ENCODE measurements around the gene RASA2. TPM values are rescaled to one million over a fixed set of nuclear protein-coding genes. Genes with fewer than 3 reads are reported as not detected.

RASA2 gene
- total RNA-seq, 4 donors from 2014 or later, result 9.0 to 70.3 (median 21.5) TPM

- no peaks in the 10 kb centered on the region for H3K27me3 ChIP-seq
- DNase-seq, result no peak
- no peak overlapping the region for H3K4me3 ChIP-seq
- H3K4me1 ChIP-seq, result peaks cover 0 to 26% (median 3%) of the 10 kb centered on the region in 4 donors
- TF ChIP-seq CTCF (IDR thresholded peaks at IDR 0.05) (no peak), POLR2AphosphoS5 (IDR thresholded peaks at IDR 0.05) (no peak), POLR2A (IDR thresholded peaks at IDR 0.05) (no peak), EP300 (IDR thresholded peaks at IDR 0.05; ENCODE audit: low read depth) (no peak)
- 71 to 76% methylated on average over 1 of the region's 1 CpG for WGBS, 2 donors (ENCODE audit: low coverage in 1 of 2)
- peak overlapping the region in 1 of 4 donors; percentile 9 for H3K27ac ChIP-seq
- intact Hi-C loops (cut with DNase I; ENCODE audit: low total_unique reads) (no loop called here), in situ Hi-C loops (cut with MboI; ENCODE audit: low pct_ligation_motif_present in 1 of 4, low pct_unique_long_range_greater_than_20kb in 1 of 4, low sequenced_read_pairs in 3 of 4) (no loop called here)
- H3K36me3 ChIP-seq, result no peaks in the 10 kb centered on the region
- H3K9me3 ChIP-seq, result no peaks in the 10 kb centered on the region
Measured at GRCh38 chr3:141500397-141500796, 13.6 kb downstream of the RASA2 start.

- intact Hi-C loops (cut with DNase I; ENCODE audit: low total_unique reads), result no loop called here
- TF ChIP-seq CTCF (IDR thresholded peaks at IDR 0.05) (no peak), POLR2A (IDR thresholded peaks at IDR 0.05) (no peak), EP300 (IDR thresholded peaks at IDR 0.05; ENCODE audit: low read depth) (no peak), POLR2AphosphoS5 (IDR thresholded peaks at IDR 0.05) (no peak)
- H3K9me3 ChIP-seq, result no peaks in the 10 kb centered on the region
- in situ Hi-C loops (cut with MboI; ENCODE audit: low pct_ligation_motif_present in 1 of 4, low pct_unique_long_range_greater_than_20kb in 1 of 4, low sequenced_read_pairs in 3 of 4), result no loop called here
- no peak for DNase-seq
- no peaks in the 10 kb centered on the region for H3K27me3 ChIP-seq
- H3K4me3 ChIP-seq, result no peak overlapping the region
- H3K36me3 ChIP-seq, result no peaks in the 10 kb centered on the region
- peaks cover 0 to 4% (median 0%) of the 10 kb centered on the region in 4 donors for H3K4me1 ChIP-seq
- WGBS, 2 donors (ENCODE audit: low coverage in 1 of 2), result 53 to 62% methylated on average over 3 of the region's 3 CpGs
- no peak overlapping the region for H3K27ac ChIP-seq
Measured at GRCh38 chr3:141505166-141505565, 18.3 kb downstream of the RASA2 start.

GRCh38 chr3:141506071-141506470, 19.2 kb downstream of the RASA2 start:
- in situ Hi-C loops (cut with MboI; ENCODE audit: low pct_ligation_motif_present in 1 of 4, low pct_unique_long_range_greater_than_20kb in 1 of 4, low sequenced_read_pairs in 3 of 4) (no loop called here), intact Hi-C loops (cut with DNase I; ENCODE audit: low total_unique reads) (no loop called here)
- Histone ChIP-seq H3K9me3 (no peaks in the 10 kb centered on the region), H3K27me3 (no peaks in the 10 kb centered on the region), H3K4me1 (no peaks in the 10 kb centered on the region), H3K27ac (no peak overlapping the region), H3K4me3 (no peak overlapping the region), H3K36me3 (no peaks in the 10 kb centered on the region)
- TF ChIP-seq POLR2A (IDR thresholded peaks at IDR 0.05) (no peak), CTCF (IDR thresholded peaks at IDR 0.05) (no peak), POLR2AphosphoS5 (IDR thresholded peaks at IDR 0.05) (no peak), EP300 (IDR thresholded peaks at IDR 0.05; ENCODE audit: low read depth) (no peak)
- WGBS, 2 donors (ENCODE audit: low coverage in 1 of 2), result 92% methylated on average over 3 of the region's 3 CpGs
- no peak for DNase-seq

GRCh38 chr3:141507392-141508066, 20.7 kb downstream of the RASA2 start:
- H3K4me3 ChIP-seq, result no peak overlapping the region
- no peak overlapping the region for H3K27ac ChIP-seq
- H3K4me1 ChIP-seq, result no peaks in the 10 kb centered on the region
- 74 to 89% methylated on average over 3 of the region's 3 CpGs for WGBS, 2 donors (ENCODE audit: low coverage in 1 of 2)
- DNase-seq, result no peak
- H3K9me3 ChIP-seq, result no peaks in the 10 kb centered on the region
- no peaks in the 10 kb centered on the region for H3K27me3 ChIP-seq
- peaks cover 0 to under 1% (median 0%) of the 10 kb centered on the region in 4 donors for H3K36me3 ChIP-seq
- no peak for TF ChIP-seq CTCF (IDR thresholded peaks at IDR 0.05)
- no peak for TF ChIP-seq POLR2AphosphoS5 (IDR thresholded peaks at IDR 0.05)
- no peak for TF ChIP-seq POLR2A (IDR thresholded peaks at IDR 0.05)
- no peak for TF ChIP-seq EP300 (IDR thresholded peaks at IDR 0.05; ENCODE audit: low read depth)
- intact Hi-C loops (cut with DNase I; ENCODE audit: low total_unique reads) (no loop called here), in situ Hi-C loops (cut with MboI; ENCODE audit: low pct_ligation_motif_present in 1 of 4, low pct_unique_long_range_greater_than_20kb in 1 of 4, low sequenced_read_pairs in 3 of 4) (no loop called here)

Data from transverse colon (tissue), 4 donors.